Ramos (cell line): ENCODE measurements around the gene MRO.
"Not testable (repeated sequence)": the region's sequence is repeated elsewhere in the genome, so short reads cannot be mapped to it uniquely, and the experiment has no call there.

ENCODE experiments used
- in situ Hi-C: fragments of 300-500 bp; cut with MboI; formaldehyde crosslinking; loops from one replicate; pipeline ENCODE4 v1.14.3; 2022; ENCODE audit warnings: low sequenced_read_pairs; ENCODE audit not compliant: unreplicated experiment

The MRO gene

DNA sequence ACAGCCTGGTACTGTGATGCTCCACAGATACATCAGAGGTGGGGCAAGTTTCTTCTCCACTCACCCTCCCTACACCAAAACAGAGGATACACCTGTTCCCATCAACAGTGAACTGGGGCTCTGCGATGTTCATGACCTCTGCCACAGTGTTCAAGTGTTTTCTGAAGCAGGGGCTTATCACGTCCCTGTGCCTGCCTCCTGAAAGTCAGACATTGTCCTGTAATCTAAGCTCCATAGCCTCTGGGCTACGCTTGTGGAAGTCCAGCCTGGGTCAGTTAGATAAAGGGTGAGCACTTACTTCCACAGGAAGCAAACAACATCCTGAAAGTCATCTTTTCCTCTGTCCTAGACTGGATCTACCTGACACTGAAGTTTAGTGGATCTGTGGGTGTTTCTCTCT lies 20.2 kb upstream of the MRO start:
- in situ Hi-C loops, result no loop called here

- in situ Hi-C loops, result no loop called here
These were observed 19.5 kb upstream of the MRO start for GRCh38 chr18:50839341-50839740.

- in situ Hi-C loops, result no loop called here
These were observed 16.7 kb upstream of the MRO start for GRCh38 chr18:50836521-50836957.

DNA sequence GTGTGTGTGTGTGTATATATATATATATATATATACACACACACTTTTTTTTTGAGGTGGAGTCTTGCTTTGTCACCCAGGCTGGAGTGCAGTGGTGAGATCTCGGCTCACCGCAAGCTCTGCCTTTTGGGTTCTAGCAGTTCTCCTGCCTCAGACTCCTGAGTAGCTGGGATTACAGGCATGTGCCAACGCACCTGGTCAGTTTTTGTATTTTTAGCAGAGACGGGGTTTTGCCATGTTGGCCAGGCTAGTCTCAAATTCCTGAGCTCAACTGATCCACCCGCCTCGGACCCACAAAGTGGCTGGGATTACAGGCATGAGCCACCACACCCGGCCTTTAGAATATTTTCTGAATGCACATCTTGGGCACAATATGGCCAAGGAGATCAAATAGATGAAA lies 13.7 kb upstream of the MRO start:
- in situ Hi-C loops, result not testable (repeated sequence)

GRCh38 chr18:50832754-50833153 lies 12.9 kb upstream of the MRO start:
- in situ Hi-C loops, result no loop called here

GRCh38 chr18:50830544-50830943 lies 10.7 kb upstream of the MRO start:
- in situ Hi-C loops, result no loop called here

- in situ Hi-C loops, result no loop called here
These were observed 9.8 kb upstream of the MRO start for GRCh38 chr18:50829644-50830043.

GRCh38 chr18:50826027-50826426 lies 6.2 kb upstream of the MRO start:
- in situ Hi-C loops, result no loop called here

GRCh38 chr18:50825621-50826020 lies 5.8 kb upstream of the MRO start:
- in situ Hi-C loops, result no loop called here

GRCh38 chr18:50822756-50823155 lies 2.9 kb upstream of the MRO start:
- in situ Hi-C loops, result no loop called here

DNA sequence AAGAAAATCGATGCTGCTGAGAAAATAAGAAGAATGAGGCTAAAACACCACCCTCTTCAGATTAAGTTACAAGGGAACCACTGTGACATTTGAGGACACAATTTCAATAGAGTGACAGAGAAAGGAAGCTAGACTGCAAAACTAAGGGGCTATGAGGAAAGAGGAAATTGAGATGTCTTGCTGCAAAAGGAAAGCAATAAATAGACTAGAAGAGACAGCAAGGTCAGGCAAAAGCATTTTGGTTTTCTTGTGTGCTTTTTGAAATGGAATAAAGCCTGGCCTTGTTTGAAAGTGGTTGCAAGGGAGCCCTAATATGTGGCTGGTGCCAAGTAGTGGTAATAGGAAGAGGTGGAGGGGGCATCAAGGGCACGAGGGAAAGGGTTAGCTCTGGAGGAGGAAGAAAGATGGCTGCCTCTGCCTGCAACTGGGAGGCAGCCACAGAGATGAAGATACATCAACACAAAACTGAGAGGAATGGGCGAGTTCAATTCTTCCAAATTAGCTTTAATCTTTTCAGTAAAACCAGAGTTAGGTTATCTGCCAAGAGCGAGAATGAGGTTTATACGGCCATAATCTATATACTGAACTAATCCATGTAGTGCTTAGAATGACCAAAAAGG lies 1.2 kb upstream of the MRO start:
- in situ Hi-C loops, result no loop called here

- in situ Hi-C loops, result loop anchor here (10.0 kb wide), 1 partner anchor 226 kb away; no protein-coding TSS in a partner anchor
These were observed 639 bp downstream of the MRO start for GRCh38 chr18:50819027-50819727.

DNA sequence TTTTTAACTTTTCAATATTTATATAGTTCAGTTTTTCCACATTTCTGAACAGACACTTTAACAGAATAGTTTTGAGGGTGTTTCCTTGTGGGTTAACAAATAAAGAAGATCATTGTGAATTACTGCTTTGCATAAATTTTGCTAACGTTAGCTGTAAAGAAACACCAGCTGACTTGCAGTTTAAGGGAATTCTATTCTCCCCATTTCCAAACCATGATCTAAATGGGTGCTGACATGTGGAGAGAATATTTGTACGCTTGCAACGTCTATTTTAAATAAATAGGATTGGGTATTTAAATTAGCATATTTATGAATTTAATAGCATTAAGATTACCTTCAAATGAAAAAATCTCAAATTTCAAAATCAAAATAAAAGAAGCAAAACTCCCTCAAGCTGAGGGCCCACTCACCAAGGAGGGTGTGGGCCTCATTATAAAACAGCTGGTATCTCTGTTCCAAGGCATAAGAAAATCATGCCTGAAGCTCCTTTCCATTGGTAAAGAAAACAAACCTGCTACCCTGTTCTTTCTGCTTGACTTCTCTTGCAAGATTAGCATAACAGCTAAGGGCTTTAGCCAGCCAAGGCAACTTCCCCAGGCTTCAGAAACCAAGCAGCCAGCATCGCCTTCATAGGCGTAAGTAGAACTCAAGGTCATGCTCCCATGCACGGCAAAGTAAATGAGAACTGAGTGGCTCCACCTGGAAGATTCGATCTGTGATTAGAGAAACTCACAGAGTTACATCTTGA lies 3.2 kb downstream of the MRO start:
- in situ Hi-C loops, result loop anchor here (10.0 kb wide), 1 partner anchor 228 kb away; no protein-coding TSS in a partner anchor

DNA sequence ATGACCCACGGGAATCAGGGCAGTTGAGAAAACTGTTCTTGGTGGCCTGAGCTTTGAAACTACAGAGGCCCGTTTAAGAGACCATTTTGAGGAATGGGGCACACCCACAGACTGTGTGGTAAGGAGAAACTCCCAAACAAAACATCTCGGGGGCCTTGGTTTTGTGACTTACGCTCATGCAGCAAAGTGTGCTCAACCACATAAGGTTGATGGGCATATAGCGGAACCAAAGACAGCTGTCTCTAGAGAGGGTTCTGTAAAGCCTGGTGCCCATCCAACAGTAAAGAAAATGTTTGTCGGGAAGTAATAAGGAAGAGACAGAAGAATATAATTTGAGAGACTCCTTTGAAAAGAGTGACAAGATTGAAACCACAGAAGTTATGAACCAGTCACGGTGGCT lies 5.4 kb downstream of the MRO start:
- in situ Hi-C loops, result loop anchor here (10.0 kb wide), 1 partner anchor 230 kb away; no protein-coding TSS in a partner anchor

DNA sequence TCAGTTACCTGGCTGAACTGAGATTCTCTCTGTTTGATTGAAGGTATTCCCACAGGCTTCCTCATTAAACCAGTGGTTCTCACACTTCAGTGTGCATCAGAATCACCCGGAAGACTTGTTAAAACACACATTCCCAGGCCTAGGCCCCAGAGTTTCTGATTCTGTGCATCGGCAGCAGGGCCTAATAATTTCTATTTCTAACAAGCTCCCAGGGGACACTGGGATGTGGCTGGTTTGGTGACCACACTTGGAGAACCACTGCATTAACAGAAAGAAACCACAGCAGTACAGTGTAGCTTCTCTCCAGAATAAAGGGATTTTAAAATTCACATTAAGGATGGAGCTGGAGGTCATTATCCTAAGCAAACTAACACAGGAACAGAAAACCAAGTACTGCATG lies 6.5 kb downstream of the MRO start:
- in situ Hi-C loops, result loop anchor here (10.0 kb wide), 1 partner anchor 231 kb away; no protein-coding TSS in a partner anchor

GRCh38 chr18:50812834-50813233 lies 7.0 kb downstream of the MRO start:
- in situ Hi-C loops, result loop anchor here (10.0 kb wide), 1 partner anchor 232 kb away; no protein-coding TSS in a partner anchor

DNA sequence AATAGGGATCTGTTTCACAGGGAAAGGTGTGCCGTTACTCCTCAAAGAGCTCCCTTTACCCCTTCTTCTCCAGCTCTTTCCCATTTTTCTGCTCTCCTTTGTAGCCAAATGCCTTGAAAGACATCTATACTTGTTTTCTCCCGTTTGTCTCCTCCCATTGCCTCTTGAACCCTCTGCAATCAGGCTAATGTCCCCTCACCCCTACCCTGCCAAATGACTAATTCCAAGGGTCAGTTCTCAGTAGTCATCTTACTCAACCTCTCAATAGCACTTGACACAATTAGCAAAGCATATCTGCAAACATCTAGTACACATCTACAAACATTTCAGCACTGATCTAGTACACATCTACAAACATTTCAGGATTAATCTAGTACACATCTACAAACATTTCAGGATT lies 12.6 kb downstream of the MRO start:
- in situ Hi-C loops, result no loop called here

DNA sequence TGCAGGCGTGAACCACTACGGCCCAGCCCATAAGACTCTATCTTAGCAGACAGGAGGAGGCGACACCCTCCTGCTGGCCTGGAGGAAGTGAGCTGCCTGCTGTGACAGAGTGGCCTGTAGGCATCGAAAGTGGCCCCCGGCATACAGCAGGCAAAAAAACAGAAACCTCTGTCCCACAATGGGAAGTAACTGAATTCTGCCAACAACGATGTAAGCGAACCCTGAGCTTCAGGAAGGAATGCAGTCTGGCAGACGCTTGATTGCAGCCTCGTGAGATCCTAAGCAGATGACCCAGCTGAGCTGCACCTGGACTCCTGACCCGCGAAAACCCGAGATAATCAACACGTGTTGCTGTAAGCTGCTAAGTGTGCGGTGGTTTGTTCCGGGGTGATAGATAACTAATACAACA lies 13.6 kb downstream of the MRO start:
- in situ Hi-C loops, result no loop called here

- in situ Hi-C loops, result no loop called here
These were observed 14.1 kb downstream of the MRO start for GRCh38 chr18:50805732-50806131.

DNA sequence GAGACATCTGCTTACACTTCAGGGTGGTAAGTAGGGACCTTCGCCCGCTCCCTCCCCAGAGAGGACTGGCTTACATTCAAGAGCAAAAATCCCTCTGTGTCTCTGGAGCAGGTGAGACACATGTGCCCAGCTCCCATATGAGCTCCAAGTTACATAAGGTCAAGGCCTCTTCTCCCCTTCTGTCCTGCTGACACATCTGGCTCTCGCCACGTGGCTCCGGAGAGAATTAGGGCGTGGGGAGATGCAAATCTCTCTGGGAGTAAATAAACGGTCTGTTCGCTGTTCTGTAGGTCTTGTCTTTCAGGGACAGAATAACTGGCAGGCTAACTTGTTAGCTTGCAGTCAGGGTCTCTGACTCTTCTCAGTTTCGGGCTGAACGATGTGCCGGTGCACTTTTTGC lies 16.2 kb downstream of the MRO start:
- in situ Hi-C loops, result no loop called here

DNA sequence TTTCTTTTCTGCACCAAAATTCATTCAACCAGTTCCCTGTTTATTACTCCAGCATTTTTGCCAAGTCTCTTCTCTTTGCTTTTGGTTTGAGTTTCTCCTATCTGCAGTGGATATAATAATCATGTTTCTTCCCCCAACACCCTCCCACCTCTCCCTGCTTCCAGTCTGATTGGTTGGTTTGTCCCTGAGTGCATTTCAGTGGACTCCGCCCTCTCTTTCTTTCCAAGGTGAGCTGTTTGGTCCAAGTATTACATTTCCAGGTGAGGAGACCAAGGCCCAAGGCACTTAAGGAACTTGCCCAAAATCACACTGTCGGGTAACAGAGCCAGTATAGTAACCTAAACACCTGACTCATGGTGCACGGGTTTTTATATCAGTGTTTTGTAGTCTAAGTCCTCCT lies 17.7 kb downstream of the MRO start:
- in situ Hi-C loops, result no loop called here
